ENCODE measurements around the gene KIF5A.

Gene KIF5A

DNA sequence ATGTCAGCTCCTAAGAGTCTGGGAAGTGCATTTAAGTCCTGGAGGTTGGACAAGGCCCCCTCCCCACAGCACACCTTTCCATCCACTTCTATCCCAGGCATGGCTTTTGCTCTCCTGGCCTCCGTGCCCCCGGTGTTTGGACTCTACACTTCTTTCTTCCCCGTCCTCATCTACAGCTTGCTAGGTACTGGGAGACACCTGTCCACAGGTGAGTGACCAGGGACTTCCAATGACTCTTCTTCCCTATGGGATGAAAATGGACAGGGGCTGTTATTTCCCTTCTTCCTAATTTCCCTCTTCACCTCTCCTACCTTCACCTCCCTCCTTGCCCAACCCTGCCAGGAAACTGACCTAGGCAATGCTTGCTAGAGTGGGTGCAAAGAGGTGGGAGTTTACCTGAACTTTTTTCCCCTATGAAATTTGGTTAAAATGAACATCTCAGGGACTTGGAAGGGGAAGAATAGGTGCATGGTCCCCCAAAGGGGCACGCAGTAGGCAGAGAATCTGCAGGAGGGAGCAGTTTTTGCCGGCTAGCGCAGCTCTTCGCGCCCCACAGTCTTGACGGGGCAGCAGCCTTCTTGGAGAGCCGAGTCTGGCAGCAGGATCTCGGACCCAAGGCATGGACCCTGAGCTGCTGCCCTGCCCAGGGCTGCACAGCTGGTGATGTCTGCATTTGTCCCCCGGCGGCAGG is 70.5 kb downstream of the KIF5A start:
- DNase-seq (ENCODE audit: low spot score): no peak

DNA sequence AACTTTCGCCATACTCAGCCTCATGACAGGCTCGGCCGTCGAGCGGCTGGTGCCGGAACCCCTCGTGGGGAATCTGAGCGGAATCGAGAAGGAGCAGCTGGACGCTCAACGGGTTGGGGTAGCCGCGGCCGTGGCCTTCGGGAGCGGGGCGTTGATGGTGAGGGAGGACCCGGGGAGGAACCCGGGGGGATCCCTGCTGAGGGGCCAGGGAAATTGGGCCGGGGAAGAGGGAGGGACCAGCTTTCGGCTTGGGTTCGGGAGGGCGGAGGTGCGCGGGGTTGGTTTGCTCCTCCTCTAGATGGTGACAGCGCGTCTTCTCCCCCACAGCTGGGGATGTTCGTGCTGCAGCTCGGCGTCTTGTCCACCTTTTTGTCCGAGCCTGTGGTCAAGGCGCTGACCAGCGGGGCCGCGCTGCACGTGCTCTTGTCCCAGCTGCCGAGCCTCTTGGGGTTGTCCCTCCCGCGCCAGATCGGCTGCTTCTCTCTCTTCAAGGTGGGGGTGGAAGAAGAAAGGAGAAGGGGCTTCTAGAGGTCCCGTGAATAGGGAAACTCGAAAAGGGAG is 71.2 kb downstream of the KIF5A start:
- no peak for DNase-seq (ENCODE audit: low spot score)

DNA sequence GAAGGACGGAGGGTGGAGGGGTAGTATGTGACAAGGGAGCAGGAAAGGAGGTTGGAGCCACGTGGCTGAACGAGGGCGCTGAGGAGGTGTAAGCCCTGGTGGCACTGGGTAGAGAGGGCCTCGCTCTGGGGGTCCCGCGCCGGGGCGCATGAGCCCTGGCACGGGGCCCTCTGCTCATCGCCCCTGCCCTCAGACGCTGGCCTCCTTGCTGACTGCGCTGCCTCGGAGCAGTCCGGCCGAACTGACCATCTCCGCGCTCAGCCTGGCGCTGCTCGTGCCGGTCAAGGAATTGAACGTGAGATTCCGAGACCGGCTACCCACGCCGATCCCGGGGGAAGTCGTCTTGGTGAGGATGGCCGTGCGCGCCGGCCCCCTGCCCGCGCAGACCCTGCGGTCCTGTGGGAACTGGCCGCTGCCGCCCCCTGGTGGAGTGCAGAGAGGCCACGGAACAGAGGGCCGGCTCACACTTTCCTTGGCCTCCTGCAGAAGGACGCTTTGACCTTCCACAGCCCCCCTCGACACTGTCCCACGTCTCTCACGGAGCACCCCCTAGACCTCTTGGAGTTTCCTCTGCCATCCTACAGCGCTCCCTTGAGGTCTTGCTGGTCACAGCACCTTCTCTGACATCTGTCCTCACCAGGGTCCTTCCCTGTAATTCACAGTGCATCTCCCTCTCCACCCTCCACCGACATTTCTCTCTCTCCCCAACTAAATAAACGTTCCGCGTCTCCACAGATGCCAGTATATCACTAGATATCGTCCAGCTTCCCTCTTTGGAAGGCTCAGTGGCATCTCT is 71.9 kb downstream of the KIF5A start:
- DNase-seq (ENCODE audit: low spot score): peak; percentile 38

DNA sequence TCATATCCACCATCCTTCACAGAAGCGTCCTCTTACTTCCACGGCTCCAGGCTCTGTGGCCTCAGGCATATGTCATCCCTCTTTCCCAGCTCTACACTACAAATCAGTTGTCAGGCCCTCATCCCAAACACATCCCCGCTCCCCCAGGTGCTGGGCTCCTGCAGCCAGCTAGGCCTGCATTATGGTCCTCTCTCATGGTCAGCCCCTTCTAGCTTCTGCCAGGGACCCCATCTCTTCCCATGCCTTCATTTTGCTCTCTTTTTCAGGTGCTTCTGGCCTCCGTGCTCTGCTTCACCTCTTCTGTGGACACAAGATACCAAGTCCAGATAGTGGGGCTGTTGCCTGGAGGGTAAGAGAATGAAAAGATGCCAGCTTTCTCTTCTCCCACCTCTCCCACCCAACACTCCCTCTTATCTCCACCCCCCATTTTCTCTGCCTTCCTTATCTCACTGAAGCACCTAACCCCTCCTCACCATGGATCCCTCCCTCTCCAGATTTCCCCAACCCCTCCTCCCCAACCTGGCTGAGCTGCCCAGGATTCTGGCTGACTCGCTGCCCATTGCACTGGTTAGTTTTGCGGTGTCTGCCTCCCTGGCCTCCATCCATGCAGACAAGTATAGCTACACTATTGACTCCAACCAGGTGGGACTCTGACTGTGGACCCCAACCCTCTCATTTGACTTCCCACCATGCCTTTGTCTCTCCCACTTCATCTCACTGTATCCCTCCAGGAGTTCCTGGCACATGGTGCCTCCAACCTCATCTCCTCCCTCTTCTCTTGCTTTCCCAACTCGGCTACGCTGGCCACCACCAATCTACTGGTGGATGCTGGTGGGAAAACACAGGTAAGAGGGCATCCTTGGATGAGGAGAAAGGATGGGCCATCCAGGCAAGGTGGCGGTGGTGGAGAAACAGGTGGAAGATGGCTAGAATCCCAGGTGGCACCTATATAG is 72.7 kb downstream of the KIF5A start:
- DNase-seq (ENCODE audit: low spot score): no peak

DNA sequence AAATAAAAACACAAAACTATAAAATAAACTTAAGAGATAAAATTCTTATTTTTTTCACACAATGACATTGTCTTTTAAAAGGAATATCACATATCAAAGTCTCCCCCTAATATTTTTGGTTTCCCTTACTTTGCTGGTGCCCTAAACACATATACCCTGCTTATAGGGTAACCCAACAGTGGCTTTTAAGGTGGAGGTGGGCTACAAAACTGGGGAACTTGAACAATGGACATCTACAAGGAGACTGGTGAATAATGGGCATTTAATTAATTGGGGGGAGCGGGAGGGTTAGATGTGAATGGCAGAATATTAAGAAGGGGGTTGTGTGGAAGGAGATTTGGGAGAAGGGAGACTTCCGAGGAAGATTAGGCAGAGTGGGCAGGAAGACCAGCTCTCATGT is 73.5 kb downstream of the KIF5A start:
- no peak for DNase-seq (ENCODE audit: low spot score)

DNA sequence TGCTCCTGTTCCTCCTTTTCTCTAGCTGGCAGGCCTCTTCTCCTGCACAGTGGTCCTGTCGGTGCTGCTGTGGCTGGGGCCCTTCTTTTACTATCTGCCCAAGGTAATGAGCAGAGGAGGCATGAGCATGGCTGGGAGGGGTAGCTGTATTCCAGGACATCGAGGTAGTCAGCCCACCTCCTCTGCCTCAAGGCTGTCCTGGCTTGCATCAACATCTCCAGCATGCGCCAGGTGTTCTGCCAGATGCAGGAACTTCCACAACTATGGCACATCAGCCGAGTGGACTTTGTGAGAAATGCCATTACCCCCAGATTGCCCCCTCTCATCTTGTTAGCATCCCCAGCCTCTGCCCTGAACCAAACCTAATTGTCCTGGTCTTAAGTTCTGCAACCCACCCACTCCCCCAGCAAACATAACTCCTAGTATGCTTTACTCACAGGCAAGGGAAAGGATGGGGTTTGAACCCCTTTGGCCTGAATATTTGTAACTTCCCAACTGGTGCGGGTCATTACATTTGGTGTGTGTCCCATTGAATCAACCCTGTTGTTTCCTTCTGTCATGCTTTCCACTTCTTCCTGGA is 74.1 kb downstream of the KIF5A start:
- DNase-seq (ENCODE audit: low spot score): no peak

DNA sequence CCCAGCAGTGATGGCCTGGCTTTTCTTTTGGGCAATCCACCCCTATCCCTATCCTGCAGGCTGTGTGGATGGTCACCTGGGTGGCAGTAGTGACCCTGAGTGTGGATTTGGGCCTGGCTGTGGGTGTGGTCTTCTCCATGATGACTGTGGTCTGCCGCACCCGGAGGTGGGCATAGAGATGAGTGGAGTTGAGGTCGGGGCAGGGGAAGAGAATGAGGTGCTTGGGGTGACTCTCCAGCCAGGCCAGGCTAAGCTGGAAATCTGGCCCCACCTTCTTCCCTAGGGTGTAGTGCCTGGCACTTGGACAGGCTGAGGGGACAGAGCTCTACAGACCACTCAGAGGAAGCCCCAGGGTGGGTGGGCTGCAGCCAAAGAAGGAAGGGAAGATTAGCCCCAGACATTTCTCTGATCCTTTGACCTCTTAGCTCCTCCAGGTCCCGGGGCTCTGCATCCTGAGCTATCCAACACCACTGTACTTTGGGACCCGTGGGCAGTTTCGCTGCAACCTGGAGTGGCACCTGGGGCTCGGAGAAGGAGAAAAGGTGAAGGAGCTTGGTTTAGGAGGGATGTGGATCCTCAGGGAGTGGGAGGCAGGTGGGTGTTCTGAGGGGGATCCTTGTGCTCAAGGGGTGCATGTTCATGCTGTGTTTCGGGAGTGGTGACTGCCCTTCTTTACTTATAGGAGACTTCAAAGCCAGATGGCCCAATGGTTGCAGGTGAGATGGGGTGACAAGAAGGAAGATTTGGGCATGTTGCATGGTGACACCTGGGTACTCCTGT is 74.8 kb downstream of the KIF5A start:
- DNase-seq (ENCODE audit: low spot score): no peak

DNA sequence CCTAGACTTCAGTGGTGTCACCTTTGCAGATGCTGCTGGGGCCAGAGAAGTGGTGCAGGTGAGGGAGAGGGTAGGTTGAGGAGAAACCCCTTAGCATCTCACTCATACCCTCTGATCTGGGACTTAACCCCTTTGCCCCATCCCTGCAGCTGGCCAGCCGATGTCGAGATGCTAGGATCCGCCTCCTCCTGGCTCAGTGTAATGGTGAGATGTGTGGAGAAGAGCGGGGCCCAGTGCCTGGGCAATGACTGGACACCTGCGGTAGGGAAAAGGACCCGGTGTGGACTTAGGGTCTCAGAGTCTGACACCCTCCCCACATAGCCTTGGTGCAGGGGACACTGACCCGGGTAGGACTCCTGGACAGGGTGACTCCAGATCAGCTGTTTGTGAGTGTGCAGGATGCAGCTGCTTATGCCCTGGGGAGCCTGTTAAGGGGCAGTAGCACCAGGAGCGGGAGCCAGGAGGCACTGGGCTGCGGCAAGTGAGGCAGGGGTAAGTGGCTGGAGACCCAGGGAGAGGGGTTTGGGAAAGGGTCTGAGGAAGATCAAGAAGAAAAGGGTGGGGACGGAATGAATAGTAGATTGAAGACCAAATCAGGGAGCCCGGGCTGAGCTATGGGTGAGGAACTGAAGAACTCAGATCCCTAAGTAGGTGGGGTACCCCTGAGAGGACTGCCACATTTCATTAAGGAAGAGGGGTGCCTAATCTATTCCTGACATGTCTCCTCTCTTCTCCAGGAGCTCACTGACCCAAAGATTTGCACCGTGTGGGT is 75.6 kb downstream of the KIF5A start:
- DNase-seq (ENCODE audit: low spot score): no peak

DNA sequence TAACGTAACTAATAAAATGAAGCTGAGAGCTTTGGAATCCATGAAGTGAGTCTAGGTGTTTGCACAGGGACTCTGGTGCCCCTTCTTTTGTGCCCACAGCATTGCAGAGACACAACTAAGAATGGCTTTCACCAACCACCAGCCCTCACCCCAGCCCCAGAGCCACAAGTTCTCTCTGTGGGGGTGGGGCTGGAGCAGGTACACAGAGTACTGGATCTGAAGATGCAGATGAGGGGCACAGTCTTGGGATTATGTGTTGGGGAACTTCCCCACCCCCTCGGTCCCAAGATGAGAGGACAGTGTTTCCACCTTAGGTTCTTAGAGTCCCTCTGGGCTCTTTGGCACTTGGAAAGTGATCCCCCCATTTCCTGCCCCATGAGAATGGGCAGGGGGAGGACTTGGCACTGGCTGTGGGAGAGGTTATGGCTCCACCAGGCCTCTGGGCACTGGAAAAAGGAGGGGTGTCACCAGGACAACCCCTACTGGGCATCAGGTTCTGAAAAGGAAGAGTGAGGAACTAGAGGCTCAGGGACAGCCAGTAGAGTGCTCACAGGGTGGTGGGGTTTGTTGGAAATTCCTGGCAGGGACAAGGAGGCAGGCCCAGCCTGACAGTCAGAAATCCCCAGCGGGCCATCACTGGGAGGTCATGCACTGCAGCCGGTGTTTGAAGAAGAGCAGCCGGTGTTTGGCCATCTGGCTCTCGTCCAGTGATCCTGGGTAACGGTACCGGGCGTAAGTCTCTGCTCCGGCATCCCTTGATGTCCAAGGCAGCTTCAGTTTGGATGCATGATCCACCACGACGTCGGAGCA is 76.5 kb downstream of the KIF5A start:
- no peak for DNase-seq (ENCODE audit: low spot score)

DNA sequence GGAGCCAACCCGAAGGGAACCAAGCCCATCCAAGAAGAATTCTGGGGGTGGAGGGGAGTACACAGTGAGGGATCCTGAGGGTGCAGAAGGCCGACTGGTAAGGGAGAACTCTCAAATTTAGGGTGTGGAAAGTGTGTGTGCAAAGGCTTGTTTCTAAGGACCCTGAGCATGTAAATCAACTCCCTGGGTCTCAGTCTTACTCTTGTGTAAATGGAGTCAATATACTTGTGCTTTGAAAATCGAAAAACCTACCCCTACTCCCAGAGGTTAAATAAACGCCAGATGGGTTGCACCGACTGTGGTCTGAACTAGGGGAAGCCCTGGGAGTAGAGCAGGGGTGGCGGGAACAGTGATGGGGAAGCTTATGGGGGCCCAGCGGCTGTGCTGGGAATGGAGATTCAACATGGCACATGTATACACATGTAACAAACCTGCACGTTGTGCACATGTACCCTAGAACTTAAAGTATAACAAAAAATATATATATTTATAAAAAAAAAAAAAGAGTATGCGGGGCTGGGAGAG is 77.1 kb downstream of the KIF5A start:
- no peak for DNase-seq (ENCODE audit: low spot score)

DNA sequence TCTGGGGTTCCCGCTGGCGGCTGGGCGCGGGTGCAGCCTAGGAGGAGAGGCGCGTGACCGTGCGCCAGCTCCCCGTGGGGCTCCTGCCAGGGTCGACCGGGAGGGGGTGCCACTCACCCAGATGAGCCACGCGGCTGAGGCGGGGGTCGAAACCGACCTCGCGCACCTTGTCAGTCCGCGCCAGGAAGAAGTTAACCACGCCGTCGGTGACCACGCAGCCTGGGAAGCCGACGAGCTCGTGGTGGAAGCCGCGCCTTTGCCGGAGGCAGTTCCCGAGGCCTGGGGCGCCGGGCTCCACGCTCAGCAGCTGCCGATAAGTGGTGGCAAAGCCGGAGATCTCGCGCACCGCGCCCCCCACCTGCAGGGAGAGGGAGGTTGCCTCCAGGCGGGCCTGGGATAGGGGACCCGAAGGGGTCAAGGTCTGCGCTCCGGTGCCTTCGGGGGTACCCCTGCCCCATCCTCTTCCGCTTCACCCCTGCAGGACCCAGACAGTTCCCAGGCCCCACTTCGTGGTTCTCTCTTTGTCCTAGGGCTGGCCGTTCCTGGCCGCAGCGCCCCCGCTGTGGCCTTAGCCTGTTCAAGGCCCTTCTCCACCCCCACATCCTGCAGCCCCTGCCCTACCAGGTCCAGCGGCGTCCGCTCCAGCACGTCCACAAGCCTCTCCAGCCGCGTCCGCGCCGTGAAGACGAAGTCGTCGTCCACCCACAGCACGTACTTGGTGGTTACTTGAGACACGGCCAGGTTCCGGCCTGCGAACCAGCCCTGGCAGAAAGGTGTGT is 77.8 kb downstream of the KIF5A start:
- no peak for DNase-seq (ENCODE audit: low spot score)

DNA sequence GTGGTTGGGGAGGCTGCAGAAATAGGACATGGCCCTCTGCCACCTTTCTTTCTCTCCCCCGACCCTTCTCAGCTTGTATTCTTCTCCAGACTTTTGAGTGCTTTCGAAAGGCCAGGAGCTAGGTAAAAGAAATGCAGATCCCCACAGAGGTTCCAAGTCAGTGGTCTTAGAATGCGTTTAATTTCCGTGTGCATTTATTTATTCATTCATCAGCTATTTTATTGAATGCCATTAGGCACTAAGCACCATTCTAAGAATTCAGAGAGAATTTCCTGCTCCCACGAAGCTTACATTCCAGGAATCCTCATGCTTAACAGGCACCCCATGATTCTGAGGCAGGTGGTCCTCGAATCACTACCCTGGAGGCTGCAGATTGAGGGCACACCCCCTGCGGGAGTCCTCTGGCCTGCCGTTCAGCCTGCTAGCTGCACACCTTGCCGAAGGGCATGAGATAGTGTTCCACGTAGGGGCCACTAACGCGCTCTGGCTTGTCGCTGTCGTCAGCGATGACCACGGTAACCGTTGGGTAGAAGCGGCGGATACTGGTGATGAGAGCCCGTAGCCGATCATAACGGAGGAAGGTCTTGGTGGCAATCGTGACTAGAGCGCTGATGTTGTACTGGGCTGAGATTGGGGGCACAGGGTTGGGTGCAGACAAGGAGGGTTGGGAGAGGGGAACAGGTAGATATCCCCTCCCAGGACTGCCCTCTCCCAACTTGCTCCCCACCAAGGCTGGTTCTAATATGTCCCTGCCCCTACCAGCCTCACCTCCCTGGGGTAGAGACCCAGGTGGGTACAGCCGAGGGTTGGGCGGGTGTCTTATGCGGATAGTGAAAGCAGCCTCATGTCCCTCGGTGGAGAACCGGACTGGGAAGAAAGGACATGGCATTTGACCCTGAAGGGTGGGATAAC is 78.7 kb downstream of the KIF5A start:
- DNase-seq (ENCODE audit: low spot score): no peak

DNA sequence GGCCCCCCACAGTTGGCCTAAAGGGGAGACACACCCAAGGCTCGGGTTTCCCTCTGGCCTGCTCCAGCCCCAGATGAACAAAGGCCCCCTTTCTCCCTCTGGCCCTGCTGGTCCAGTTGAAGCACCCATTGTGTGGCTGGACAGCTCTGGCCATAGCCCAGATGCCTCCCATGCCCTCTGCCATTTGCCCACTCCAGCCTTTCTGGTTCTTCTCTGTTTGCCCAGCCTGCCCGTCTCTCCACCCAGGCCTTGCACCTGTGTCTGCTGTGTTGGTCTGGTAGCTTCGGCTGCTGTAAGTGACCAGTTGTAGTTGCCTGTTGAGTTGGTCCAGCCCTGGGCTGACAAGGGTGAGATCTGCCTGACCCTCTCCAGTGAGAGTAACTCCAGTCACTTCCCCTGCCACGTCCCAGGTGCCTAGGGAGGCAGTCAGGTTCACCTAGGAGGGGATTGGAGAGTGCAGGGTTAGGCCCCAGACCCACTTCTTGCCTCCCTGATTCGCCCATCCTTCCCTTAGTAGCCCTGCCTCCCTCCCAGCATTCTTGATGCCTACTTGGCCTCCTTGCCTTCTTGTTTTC is 80.1 kb downstream of the KIF5A start:
- no peak for DNase-seq (ENCODE audit: low spot score)

DNA sequence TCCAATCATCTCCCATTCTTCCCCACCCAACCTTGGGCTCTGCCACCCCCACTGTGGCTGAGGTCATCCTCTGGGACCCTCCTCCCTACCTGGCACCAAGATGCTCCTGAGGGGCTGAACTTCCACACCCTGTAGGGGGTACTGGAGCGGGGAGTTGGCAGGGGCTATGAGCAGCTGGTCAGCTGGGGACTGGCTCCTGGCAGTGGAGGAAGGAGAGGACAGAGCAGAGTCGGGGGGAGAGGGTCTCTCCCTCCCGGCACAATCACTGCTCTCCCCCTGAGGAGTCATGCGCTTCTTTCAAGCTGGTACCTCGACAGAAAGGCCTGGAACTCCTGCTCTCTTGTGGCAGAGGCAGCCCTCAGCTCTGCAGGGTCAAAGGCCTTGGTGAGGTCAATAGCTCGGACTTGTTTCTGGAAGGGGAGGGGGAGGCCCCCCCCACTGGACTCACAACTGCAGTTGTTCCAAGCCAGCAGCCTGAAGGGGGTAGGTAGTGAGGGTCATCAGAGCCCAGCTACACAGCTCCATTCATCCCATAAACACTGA is 81.1 kb downstream of the KIF5A start:
- DNase-seq (ENCODE audit: low spot score): no peak

DNA sequence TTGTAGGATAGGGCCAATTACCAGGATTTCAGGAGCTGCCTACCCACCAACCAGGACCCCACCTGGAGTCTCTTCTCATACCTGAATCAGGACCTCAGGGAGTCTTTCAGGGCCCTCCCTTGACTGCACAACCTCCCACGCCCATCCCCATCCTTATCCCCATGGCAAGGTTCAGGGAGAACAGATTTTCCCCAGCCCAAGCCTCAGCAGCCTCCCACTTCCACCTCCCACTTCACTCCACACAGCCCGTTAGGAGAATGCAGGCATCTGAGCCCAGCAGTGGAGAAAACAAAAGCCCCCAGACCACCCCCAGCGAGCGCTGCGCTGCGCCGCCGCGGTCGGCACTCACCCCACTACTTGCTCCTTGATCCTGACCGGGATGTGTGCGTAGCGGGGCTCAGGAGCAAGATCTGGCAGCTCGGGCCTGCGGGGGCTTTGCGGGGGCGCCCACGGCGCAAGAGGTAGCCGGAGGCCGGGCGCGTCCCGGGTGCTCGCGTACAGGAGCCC is 81.8 kb downstream of the KIF5A start:
- DNase-seq (ENCODE audit: low spot score): no peak
